HG03108 (cell line): Measurements from ENCODE around the gene FAM76A.
A peak's percentile ranks its signal among the peaks of the same experiment; 100 is the strongest.
"Not testable (repeated sequence)": the region's sequence is repeated elsewhere in the genome, so short reads cannot be mapped to it uniquely, and the experiment has no call there.

Source experiments
- ATAC-seq: cut with Tn5 transposase; IDR thresholded peaks from one replicate; pipeline ENCODE4 v1.9.1; 2021; ENCODE audit warnings: moderate library complexity; ENCODE audit not compliant: unreplicated experiment

Gene FAM76A

DNA sequence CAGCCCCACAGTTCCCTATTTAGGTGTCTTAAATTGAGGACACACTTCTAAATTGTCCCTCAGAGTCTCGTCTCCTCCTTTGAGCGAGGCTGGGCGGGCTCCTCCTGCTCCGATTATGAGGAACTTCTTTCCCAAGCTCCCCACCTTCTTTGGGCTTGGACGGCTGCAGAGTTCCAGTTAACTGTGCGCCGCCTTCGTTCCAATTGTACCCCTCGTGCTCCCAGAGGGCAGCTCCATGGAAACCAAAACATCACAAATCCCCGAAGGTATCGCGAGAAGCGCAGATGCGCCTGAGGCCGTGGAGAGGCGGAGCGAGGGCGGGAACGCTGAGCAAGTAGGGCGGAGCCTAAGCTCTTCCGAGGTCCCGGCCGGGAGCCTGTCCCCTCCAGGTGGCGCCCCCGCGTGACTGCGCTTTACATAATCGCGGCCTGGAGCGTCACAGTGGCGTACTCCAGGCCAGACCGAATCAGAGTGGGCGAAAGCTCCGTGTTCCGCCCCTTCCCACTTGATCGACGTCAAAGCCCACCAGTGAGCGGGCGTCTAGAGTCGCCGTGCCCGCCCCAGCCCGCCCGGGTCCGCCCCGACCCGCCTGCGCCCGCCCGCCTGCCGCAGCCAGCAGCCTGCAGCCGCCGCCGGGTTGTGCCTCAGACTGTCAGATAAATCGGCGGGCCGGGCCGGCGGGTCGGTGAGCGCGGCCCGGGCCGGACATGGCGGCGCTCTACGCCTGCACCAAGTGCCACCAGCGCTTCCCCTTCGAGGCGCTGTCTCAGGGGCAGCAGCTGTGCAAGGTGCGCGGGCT, at the start of gene FAM76A:
Gene FAM76A, plus strand, starts transcription at position 588 of the 799 bp plus-strand sequence. Its CDS starts 120 bp downstream, at position 708.
- peak; percentile 92 for ATAC-seq

DNA sequence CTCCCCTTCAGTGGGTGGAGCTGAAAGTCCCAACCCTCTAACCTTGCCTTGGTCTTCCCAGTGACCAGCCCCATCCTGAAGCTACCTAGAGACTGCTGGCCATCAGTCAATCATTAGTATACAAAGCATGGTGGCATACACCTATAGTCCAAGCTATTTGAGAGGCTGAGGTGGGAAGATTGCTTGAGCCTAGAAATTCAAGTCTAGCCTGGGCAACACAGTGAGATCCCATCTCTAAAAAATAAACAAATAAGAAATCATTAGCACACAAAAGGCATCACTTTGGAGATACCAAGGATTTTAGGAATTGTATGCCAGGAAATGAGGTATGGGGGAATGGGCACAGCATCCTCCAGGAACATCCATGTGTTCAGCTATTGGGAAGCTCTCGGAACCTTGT, 49.4 kb upstream of the FAM76A start:
- no peak for ATAC-seq

GRCh38 chr1:27678747-27679146, 47.0 kb upstream of the FAM76A start:
- no peak for ATAC-seq

DNA sequence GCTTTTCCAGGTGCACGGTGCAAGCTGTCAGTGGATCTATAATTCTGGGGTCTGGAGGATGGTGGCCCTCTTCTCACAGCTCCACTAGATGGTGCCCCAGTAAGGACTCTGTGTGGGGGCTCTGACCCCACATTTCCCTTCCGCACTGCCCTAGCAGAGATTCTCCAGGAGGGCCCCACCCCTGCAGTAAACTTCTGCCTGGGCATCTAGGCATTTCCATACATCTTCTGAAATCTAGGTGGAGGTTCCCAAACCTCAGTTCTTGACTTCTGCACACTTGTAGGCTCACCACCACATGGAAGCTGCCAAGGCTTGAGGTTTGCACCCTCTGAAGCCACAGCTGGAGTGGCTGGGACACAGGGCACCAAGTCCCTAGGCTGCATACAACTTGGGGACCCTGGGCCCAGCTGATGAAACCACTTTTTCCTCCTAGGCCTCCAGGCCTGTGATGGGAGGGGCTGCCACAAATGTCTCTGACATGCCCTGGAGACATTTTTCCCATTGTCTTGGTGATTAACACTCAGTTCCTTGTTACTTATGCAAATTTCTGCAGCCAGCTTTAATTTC, 45.5 kb upstream of the FAM76A start:
- not testable (repeated sequence) for ATAC-seq

- not testable (repeated sequence) for ATAC-seq
Observed at GRCh38 chr1:27681580-27681979, 44.2 kb upstream of the FAM76A start.

GRCh38 chr1:27682351-27682944, 43.3 kb upstream of the FAM76A start:
- no peak for ATAC-seq

DNA sequence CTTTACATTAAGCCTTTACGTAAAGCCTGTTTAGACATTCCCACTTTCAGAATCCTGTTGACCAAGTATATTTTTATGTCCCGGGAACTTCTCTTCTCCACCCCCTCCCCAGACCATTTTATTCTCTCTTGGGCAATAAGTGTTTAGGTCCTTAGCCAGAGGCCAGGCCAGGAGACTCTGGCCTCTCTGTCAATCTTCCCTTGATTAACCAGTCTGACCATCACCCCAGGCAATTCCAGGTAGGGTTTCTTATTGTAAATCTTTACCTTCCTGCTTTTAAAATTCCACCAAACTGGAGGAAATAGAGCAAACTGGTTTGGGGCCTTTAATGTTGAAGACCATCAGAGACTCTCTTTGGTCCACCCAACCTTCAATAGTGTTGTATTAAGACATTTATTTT, 41.6 kb upstream of the FAM76A start:
- no peak for ATAC-seq

DNA sequence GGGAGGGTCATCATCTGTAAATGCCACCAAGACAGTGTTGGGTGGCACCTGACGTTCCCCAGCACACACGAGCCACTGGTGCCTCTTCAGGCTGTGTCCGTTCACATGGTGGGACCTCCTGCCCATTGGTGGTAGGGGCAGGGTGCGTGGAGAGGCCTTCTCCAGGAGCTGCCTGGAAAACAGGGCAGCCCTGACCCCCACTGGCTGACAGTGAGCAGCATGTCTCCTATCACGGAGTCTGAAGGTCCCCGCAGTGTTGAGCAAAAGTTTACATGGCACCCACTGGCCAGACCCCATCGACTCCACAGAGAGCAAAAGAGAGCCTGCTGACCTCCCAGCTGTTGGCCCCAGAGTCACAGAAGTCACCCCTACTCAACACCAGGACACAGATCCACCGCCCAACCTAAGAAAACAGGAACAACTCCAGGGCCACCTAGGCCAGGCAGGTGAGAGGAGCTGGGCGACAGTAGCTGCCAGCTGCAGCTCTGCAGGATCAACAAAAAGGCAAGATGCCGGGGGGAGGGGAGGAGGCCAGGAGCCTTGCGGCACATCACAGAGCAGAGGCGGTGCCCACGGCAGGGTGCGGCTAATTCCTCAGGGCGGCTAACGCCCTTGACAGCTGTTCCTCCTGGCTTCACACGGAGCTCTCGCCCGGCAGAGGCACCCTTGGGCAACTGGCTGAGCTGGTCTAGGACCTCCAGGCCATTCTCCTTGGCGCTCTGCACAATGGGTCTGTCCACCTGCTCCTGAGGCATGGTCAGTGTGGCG, 39.4 kb upstream of the FAM76A start:
- no peak for ATAC-seq

- ATAC-seq = no peak
Observed at GRCh38 chr1:27687906-27688305, 37.9 kb upstream of the FAM76A start.

DNA sequence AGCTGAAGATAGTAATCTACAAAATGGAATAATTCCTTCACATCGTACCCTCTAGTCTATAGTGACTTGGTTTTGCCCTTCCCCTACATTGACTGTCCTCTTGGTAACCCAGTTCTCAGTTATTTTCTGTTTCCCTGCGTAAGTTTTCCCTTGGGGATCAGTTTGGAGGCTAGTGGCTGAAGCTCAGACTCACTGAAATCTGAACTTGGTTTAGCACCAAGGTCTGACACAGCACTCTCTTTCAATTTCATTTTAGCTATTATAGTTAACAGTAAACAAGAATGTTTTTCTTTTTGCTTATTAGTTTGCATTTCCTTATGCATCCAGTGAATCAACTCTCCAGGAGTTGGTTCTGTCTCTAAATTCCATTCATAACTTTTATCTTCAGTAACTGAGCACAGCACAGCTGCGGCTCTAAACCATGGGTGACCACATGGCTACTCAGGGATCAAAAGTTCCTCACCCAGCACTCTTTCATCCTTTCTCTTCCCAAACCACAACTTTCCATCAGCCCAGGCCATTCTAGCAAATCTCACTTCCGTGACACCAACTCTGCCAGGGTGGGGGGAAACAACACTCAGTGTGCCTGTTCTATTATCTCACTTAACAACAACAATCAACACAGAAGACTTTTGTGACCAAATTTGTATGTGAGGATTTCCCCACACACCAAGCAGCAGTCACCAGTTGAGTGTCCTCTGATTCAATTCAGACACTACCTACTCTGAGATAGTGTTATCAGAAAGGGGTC, 36.2 kb upstream of the FAM76A start:
- ATAC-seq = peak; percentile 52

GRCh38 chr1:27690183-27690582, 35.6 kb upstream of the FAM76A start:
- no peak for ATAC-seq

- ATAC-seq = not testable (repeated sequence)
Observed at GRCh38 chr1:27696835-27697234, 28.9 kb upstream of the FAM76A start.

DNA sequence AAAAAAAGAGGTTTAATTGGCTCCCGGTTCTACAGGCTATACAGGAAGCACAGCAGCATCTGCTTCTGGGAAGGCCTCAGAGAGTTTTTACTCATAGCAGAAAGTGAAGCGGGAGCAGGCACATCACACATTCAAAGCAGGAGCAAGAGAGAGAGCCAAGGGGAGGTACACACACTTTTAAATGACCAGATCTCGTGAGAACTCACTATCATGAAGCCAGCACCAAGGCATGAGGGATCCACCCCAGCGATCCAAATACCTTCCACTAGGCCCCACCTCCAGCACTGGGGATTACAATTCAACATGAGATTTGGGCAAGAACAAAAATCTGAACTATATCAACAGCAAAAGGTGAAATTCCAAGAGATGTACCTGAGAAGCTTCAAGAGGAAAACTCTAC, 20.8 kb upstream of the FAM76A start:
- no peak for ATAC-seq

DNA sequence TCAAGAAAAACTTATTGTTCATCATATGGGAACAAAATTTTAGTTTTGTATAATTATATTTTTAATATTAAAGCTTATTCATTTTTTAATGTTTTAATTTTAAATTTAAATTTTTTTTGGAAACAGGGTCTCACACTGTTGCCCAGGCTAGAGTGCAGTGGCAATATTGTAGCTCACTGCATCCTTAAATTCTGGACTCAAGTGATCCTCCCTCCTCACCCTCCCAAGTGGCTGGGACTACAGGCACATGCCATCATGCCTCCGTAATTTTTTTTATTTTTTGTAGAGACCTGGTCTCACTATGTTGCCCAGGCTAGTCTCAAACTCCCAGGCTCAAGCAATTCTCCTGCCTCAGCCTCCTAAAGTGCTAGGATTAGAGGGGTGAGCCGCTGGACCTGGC, 20.2 kb upstream of the FAM76A start:
- ATAC-seq = no peak

GRCh38 chr1:27710574-27710973, 15.2 kb upstream of the FAM76A start:
- no peak for ATAC-seq

- ATAC-seq = no peak
Observed at GRCh38 chr1:27713139-27713725, 12.5 kb upstream of the FAM76A start.

DNA sequence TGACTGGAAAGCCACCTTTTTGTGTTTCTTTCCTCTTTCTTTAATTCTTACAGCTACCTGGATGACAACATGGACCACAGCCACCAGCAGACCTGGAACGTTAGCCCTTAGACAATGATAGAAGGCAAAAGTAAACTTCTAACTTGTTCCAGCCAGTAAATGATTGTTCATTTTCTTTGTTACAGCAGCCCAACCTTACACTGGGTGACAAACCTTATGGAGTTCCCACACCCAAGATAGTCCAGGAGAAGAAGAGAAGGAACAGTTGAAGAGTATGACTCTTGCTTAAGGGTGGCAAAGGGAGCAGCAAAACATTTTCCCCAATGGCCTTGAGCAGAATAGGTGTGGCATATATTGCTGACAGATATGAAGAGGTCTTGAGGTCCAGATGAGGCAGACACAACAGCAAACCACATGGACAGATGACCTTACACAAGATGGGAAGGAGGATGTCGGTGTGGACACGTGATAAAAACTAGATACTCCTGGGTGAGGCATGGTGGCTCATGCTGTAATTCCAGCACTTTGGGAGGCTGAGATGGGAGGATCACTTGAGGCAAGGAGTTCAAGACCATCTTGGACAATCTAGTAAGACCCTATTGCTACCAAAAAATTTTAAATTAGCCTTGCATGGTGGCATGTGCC, 11.8 kb upstream of the FAM76A start:
- no peak for ATAC-seq

DNA sequence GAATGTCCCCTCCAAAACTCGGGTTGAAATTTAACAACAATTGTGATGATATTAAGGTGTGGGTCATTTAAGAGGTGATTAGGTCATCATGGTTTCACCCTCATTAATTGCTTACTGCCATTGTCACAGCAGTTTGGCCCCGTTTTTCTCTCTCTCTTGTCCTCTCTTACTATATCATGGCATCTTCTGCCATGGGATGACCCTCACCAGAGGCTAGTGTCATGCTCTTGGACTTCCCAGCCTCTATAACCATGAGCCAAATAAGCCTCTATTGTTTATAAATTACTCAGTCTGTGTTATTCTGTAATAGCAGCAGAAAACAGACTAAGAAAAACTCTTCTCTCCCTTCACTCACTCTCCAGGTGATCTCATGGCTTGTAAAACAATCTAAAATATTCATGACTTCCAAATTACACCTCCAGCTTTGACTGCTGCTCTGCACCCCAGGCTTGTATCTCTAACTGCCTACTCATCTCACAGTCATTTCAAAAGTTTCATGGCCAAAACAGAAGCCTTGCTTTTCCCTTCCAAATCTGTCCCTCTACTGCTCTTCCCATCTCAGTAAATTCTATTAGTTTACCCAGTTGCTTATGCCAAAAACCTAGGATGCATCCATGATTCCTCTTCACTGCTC, 9.4 kb upstream of the FAM76A start:
- no peak for ATAC-seq
